Caki2 (cell line): ENCODE measurements around the gene TIAM1. TPM values are rescaled to one million over a fixed set of nuclear protein-coding genes. Genes with fewer than 3 reads are reported as not detected.

Source experiments
- DNase-seq: peaks from one replicate; pipeline ENCODE4 v3.0.0-alpha.2; 2015; ENCODE audit warnings: low read depth
- in situ Hi-C: cut with HindIII; loops from 2 replicates; pipeline ENCODE4 v1.10.0; 2016; ENCODE audit warnings: low sequenced_read_pairs, low pct_unique_long_range_greater_than_20kb, mixed read lengths
- total RNA-seq: library from RNA; depleted of rRNA; stranded (reverse); fragments of >200 nt; shearing (Covaris generic); gene quantifications from 2 replicates; pipeline ENCODE4 v1.2.3, GENCODE V29; 2014; ENCODE audit warnings: low replicate concordance

The TIAM1 gene
- total RNA-seq, 1 experiment from 2014 or later = 4.2 TPM

GRCh38 chr21:31298618-31299269, 45.3 kb downstream of the TIAM1 start:
- peak; percentile 82 for DNase-seq
- in situ Hi-C loops = no loop called here

- in situ Hi-C loops = no loop called here
Measured at GRCh38 chr21:31297806-31298205, 46.3 kb downstream of the TIAM1 start.

GRCh38 chr21:31295676-31296075, 48.4 kb downstream of the TIAM1 start:
- in situ Hi-C loops = no loop called here
- no peak for DNase-seq

More at GRCh38 chr21:31297806-31298205, 46.3 kb downstream of the TIAM1 start:
- no peak for DNase-seq

- DNase-seq = no peak
- in situ Hi-C loops = no loop called here
Measured at GRCh38 chr21:31294691-31295090, 49.4 kb downstream of the TIAM1 start.

- in situ Hi-C loops = no loop called here
- peak; percentile 53 for DNase-seq
Measured at GRCh38 chr21:31293986-31294385, 50.1 kb downstream of the TIAM1 start.

- in situ Hi-C loops = no loop called here
- DNase-seq = no peak
Measured at GRCh38 chr21:31290765-31291164, 53.3 kb downstream of the TIAM1 start.

- in situ Hi-C loops = no loop called here
- DNase-seq = no peak
Measured at GRCh38 chr21:31289702-31290101, 54.4 kb downstream of the TIAM1 start.

GRCh38 chr21:31288191-31288590, 55.9 kb downstream of the TIAM1 start:
- DNase-seq = no peak
- in situ Hi-C loops = no loop called here

GRCh38 chr21:31287201-31287600, 56.9 kb downstream of the TIAM1 start:
- in situ Hi-C loops = no loop called here
- no peak for DNase-seq

- in situ Hi-C loops = no loop called here
- DNase-seq = no peak
Measured at GRCh38 chr21:31286621-31287020, 57.4 kb downstream of the TIAM1 start.

- in situ Hi-C loops = no loop called here
- no peak for DNase-seq
Measured at GRCh38 chr21:31284797-31285397, 59.2 kb downstream of the TIAM1 start.

- DNase-seq = no peak
- in situ Hi-C loops = no loop called here
Measured at GRCh38 chr21:31283025-31283424, 61.0 kb downstream of the TIAM1 start.

GRCh38 chr21:31282095-31282709, 61.9 kb downstream of the TIAM1 start:
- in situ Hi-C loops = no loop called here
- DNase-seq = peak; percentile 4

- in situ Hi-C loops = no loop called here
- DNase-seq = no peak
Measured at GRCh38 chr21:31281561-31281960, 62.5 kb downstream of the TIAM1 start.

GRCh38 chr21:31279986-31280385, 64.1 kb downstream of the TIAM1 start:
- DNase-seq = no peak
- in situ Hi-C loops = no loop called here

GRCh38 chr21:31279214-31279613, 64.8 kb downstream of the TIAM1 start:
- no peak for DNase-seq
- in situ Hi-C loops = no loop called here

GRCh38 chr21:31278511-31279130, 65.4 kb downstream of the TIAM1 start:
- no peak for DNase-seq
- in situ Hi-C loops = no loop called here

- in situ Hi-C loops = no loop called here
- DNase-seq = no peak
Measured at GRCh38 chr21:31276663-31277062, 67.4 kb downstream of the TIAM1 start.

- no peak for DNase-seq
- in situ Hi-C loops = no loop called here
Measured at GRCh38 chr21:31275901-31276300, 68.2 kb downstream of the TIAM1 start.
